Measurements from ENCODE around the gene ACACA.

ACACA gene

DNA sequence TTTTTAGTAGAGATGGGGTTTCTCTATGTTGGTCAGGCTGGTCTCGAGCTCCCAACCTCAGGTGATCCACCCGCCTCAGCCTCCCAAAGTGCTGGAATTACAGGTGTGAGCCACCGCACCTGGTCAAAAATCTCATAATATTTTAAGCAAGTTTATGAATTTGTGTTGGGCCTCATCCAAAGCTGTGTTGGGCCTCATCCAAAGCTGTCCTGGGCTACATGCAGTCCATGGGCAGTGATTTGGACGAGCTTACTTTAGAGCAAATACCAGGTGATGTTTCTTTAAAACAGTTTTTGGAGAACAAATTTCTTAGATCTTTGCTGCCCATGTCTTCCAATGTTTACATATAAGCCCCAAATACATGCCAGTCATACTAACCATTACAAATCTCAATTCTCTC is 115.3 kb downstream of the ACACA start:
- TF ChIP-seq, protein P1, sequence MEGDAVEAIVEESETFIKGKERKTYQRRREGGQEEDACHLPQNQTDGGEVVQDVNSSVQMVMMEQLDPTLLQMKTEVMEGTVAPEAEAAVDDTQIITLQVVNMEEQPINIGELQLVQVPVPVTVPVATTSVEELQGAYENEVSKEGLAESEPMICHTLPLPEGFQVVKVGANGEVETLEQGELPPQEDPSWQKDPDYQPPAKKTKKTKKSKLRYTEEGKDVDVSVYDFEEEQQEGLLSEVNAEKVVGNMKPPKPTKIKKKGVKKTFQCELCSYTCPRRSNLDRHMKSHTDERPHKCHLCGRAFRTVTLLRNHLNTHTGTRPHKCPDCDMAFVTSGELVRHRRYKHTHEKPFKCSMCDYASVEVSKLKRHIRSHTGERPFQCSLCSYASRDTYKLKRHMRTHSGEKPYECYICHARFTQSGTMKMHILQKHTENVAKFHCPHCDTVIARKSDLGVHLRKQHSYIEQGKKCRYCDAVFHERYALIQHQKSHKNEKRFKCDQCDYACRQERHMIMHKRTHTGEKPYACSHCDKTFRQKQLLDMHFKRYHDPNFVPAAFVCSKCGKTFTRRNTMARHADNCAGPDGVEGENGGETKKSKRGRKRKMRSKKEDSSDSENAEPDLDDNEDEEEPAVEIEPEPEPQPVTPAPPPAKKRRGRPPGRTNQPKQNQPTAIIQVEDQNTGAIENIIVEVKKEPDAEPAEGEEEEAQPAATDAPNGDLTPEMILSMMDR (conservative IDR thresholded peaks at IDR 0.05; ENCODE audit: low read depth, low read length) = no peak
- DNase-seq (ENCODE audit: low read depth) = no peak
- H3K4me3 ChIP-seq (ENCODE audit: low read length) = no peak overlapping the region

DNA sequence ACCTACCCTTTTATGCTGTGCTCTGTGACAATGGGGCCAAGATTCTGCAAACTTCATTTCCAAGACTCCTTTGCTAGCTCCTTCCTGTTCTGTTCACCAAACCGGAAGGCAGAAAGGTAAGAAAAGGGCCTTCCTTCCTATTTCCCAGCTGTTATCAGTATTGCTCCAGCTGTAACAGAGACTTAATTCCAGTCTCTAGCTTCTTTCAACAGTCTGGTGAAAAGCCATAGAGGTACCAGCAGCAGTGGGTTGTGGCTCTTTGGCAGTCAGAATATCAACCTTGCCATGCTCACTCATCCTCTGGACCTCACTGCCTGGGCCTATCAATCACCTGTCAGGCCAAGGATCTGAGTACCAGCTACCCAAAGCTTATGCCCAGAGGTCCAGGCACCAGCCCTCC is 120.2 kb downstream of the ACACA start:
- no peak for DNase-seq (ENCODE audit: low read depth)
- H3K4me3 ChIP-seq (ENCODE audit: low read length) = no peak overlapping the region
- TF ChIP-seq, protein P1 (conservative IDR thresholded peaks at IDR 0.05; ENCODE audit: low read depth, low read length) = no peak

DNA sequence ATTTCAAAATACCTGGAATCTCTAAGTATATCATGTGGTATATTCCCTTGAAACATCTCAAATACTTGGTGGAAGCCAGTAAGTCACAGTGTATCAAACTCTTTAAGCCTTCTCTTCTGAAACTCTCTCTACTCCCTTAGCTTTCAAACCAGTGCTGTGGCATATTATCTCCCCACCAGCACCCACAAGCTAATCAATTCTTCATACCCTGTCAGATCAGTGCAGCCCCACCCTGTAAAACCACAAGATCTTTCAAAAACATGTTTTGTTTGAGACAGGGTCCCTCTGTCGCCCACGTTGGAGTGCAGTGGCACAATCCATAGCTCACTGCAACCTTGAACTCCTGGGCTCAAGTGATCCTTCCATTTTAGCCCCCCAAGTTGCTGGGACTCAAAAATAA is 122.4 kb downstream of the ACACA start:
- no peak for DNase-seq (ENCODE audit: low read depth)
- TF ChIP-seq, protein P1 (conservative IDR thresholded peaks at IDR 0.05; ENCODE audit: low read depth, low read length) = no peak
- H3K4me3 ChIP-seq (ENCODE audit: low read length) = no peak overlapping the region

DNA sequence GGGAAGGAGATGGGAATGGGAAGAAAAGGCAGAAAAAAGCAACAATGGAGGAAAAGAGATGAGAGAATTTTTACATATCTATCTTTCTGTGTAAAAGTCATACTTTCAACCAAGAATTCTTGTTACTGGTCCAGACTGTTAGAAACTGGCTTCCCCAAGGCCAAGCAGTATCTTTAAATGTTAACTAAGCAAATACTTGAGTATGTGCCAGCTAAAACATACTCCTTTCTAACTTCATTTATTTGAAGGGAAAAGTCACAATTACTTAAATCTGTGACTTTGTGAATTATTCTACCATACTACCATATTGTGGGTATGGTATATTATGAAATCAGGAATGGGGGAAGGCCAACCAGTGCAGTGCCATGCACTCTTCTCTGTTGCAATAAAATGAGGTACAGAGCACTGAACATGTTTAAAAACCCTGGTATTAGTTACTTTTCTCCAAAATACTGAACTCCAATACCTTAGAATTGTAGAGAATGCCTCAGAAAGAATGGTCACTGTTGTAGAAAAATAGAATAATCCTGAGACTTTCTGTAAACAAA is 123.1 kb downstream of the ACACA start:
- TF ChIP-seq, protein P1 (conservative IDR thresholded peaks at IDR 0.05; ENCODE audit: low read depth, low read length) = no peak
- H3K4me3 ChIP-seq (ENCODE audit: low read length) = no peak overlapping the region
- DNase-seq (ENCODE audit: low read depth) = no peak

DNA sequence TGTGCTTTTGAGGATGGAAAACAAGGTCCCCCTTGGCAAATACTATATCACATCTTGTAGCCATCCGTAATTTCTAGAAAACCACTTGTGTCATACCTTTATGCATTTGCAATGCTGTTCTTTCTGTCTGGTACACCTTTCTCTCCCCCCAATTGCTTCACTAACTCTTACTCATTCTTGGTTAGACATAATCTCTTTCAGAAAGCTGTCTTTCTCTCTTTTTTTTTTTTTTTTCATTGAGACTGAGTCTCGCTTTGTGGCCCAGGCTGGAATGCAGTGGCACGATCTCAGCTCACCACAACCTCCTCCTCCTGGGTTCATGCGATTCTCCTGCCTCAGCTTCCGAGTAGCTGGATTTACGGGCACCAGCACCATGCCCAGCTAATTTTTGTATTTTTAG is 125.8 kb downstream of the ACACA start:
- no peak overlapping the region for H3K4me3 ChIP-seq (ENCODE audit: low read length)
- no peak for DNase-seq (ENCODE audit: low read depth)
- TF ChIP-seq, protein P1 (conservative IDR thresholded peaks at IDR 0.05; ENCODE audit: low read depth, low read length) = no peak

DNA sequence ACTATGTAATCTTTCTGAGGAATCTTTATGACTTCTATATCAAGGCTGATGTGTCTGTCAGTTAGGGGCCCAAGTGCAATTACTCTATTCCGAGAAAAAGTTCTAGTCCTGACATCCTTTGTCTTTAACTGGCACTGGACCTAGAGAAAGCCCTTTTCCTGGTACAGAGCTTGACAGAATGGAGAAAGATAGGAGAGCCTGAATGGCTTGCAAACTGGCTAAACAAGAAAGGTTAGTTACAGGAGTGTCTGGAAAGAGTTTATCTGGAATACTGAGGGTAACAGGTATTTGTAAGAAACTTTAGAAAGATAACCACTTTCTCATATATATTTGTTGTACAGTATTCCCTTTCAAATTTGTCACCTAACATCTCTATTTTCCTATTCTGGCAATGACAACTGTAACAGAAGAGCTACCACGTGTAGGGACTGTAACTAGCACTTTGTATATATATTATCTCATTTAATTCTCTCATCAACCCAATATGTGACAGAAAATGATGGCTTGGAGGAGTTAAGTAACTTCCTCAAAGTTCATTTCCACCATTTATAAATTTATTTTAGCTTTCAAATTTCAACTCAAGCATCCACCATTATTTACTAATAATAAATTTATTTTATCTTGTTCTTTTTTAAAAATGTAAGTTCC is 128.3 kb downstream of the ACACA start:
- DNase-seq (ENCODE audit: low read depth) = no peak
- TF ChIP-seq, protein P1 (conservative IDR thresholded peaks at IDR 0.05; ENCODE audit: low read depth, low read length) = no peak
- H3K4me3 ChIP-seq (ENCODE audit: low read length) = no peak overlapping the region

DNA sequence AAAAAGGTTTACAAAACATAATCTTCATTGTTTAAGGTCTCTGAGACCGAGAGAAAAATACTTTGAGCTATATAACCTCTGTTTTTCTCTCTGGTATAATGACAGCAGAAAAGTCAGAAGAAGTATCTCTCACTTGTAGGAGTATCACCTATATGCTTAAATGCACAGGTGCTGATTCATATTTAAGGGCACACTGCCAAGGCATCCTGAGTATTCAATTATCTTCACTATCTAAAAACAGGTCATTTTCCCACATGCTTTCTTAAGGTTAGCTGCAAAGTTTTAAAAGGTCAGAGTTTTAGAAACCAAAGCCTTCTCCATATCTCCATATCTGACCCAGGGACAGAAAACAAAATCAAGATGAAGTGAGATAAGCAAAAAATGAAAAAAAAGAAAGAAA is 130.2 kb downstream of the ACACA start:
- TF ChIP-seq, protein P1 (conservative IDR thresholded peaks at IDR 0.05; ENCODE audit: low read depth, low read length) = no peak
- no peak for DNase-seq (ENCODE audit: low read depth)
- no peak overlapping the region for H3K4me3 ChIP-seq (ENCODE audit: low read length)

Data from retinal pigment epithelial cell (primary cell).